HS-27A (cell line): ENCODE data around the gene IMMP2L.
A peak's percentile ranks its signal among the peaks of the same experiment; 100 is the strongest.
"Not testable (repeated sequence)": the region's sequence is repeated elsewhere in the genome, so short reads cannot be mapped to it uniquely, and the experiment has no call there.

Experiments
- DNase-seq: peaks from one replicate; pipeline ENCODE4 v3.0.0-alpha.2; 2012; ENCODE audit warnings: low read depth, missing footprints

The IMMP2L gene

DNA sequence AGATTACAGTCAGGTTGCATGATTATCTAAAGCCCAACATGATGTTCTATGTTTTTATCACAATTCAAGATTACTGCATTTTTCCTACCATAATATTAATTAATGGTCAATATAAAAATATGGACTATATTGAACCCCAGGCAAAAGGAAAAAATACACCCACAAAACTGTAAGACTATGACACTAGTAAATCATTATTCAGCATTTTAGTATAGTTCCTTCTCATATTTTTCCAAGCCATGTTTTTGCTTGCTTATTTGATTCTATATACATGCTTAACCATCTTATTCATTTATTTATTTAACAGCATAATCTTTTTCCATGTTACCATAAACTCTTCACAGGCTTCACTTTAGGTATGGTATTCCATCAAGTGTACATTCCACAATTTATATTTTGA lies 101.6 kb downstream of the IMMP2L start:
- DNase-seq: no peak

DNA sequence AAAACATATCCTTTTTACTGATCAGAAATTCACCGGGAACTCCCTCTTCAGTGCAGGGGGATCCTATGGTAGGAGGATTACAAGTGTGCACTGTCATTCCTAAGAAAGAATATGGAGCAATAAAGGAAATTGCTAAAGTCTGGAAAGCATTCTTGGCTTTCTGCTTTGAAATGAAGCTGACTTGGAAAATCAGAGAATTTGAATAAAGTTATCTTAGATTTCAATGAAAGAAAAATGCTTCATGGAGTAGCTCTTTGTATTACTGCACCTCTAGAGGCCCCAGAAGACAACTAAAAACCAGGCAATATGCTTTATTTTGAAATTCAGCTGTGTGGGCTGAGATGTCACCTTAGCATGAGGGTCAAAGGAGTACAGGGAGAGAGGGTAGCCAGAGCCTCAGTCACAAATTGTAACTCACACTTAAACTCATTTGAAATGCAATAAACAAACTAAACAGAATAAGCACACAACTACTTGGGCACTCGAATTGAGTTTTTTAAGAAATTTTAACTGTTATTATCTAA lies 102.5 kb downstream of the IMMP2L start:
- no peak for DNase-seq

DNA sequence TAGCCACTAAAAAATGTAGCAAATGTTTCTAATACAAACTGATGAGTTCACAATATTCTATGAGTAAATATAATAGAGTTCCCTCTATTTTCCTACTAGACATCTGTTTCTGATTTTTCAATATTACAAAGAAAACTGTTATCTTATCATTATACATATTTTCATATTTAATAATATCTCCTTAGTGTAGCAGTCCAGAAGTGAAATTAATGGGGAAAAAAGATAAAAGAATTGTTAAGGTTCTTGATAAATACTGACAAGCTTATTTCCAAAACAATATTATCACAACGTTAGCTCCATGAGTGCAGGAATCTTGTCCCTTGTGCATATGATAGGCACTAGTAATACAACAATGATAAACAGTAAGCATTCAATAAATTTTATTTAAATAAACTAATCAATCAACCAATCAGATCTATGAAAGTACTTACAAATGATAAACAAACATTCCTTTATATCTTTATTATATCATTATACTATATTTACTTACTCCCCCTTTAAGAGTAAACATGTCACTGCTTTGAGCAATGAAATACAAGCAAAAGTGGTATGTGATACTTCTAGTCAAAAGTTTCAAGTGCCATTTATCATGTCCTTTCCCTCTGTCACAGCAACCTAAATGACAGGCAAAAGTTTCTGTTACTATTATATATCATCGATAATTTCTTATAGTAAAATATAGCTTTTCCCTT lies 103.1 kb downstream of the IMMP2L start:
- DNase-seq: no peak

DNA sequence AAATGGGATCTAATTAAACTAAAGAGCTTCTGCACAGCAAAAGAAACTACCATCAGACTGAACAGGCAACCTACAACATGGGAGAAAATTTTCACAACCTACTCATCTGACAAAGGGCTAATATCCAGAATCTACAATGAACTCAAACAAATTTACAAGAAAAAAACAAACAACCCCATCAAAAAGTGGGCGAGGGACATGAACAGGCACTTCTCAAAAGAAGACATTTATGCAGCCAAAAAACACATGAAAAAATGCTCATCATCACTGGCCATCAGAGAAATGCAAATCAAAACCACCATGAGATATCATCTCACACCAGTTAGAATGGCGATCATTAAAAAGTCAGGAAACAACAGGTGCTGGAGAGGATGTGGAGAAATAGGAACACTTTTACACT lies 111.6 kb downstream of the IMMP2L start:
- DNase-seq: not testable (repeated sequence)

DNA sequence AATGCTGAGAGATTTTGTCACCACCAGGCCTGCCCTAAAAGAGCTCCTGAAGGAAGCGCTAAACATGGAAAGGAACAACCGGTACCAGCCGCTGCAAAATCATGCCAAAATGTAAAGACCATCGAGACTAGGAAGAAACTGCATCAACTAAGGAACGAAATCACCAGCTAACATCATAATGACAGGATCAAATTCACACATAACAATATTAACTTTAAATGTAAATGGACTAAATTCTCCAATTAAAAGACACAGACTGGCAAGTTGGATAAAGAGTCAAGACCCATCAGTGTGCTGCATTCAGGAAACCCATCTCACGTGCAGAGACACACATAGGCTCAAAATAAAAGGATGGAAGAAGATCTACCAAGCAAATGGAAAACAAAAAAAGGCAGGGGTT lies 114.8 kb downstream of the IMMP2L start:
- not testable (repeated sequence) for DNase-seq

DNA sequence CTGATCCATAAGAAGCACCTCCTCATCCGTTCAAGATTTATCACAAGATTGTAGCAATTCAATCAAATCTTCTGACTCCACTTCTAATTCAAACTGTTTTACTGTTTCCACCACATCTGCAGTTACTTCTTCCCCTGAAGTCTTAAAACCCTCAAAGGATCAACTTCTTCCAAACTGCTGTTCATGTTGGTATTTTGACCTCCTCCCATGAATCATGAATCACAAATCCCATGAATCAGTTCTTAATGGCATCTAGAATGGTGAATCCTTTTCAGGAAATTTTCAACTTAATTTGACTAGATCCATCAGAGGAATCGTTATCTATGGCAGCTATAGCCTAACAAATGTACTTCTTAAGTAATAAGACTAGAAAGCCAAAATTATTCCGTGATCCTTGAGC lies 122.3 kb downstream of the IMMP2L start:
- no peak for DNase-seq

DNA sequence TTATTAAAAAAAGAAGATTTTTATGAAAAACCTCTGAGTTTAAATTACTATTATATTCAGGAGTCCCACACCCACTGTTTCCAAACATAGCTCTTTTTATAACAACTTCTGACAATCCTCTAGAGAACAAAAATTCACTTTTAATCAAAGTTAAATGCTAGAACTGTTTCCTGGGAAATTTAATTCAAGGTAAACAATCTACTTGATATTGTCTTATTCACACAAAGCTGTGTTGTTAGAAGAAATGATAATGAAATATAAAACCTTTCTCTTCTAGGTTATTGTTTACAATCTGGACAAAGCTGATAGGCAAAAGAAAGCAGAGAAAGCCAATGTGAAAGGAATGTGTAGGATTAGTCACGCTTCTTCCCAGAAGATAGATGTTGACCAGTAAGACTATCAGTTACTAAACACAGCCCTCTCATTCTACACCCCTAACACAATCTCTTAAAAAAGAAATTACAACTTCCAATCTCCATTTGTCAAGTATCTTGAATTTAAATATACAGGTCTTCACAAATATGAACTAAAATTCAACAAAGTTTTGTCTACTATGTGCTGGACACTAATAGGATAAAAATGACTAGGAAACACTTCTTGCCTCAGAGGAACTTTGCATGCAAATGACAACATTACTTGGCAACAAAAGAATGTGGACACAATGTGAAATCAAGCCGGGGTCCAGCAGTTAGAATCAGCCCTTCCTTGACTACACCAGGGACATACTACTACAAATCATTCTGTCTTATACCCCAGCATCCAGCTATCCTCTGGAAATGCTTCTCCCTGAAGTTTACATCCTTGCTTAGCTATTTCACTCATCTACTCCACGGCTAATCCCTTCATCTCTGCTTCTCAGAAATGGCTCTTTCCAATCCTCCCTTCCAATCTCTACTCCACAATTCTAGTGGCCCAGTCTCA lies 123.7 kb downstream of the IMMP2L start:
- DNase-seq: peak; percentile 31

DNA sequence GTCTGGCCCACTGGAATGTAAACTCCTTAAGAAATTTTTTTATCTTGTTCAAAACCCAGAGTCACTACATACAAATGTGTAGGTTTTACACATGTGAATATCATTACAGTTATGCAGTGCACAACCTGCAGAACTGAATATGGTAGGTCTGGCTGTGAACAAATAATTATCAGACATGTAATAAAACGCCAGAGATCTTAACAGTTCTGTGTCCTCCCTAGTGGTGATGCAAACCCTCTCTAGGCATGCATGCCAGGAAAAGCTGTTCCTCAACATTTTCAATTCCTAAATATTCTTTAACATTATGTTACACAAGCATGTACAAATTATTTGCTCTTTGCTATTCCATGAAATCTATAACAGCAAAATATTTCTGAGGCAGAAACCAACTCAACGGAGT lies 124.6 kb downstream of the IMMP2L start:
- DNase-seq: no peak

DNA sequence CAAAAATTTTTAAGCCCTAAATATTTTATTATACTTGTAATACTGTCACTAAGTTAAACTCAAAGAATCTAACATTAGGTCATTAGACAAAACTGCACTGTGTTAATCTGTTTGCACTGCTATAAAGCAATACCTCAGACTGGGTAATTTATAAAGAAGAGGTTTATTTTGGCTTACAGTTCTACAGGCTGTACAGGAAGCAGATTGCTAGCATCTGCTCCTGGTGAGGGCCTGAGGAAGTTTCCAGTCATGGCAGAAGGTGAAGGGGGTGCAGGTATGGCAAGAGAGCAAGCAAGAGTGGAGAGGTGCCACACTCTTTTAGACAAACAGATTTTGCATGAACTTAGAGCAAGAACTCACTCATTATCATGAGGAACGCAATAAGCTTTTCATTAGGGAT lies 125.7 kb downstream of the IMMP2L start:
- DNase-seq: no peak

DNA sequence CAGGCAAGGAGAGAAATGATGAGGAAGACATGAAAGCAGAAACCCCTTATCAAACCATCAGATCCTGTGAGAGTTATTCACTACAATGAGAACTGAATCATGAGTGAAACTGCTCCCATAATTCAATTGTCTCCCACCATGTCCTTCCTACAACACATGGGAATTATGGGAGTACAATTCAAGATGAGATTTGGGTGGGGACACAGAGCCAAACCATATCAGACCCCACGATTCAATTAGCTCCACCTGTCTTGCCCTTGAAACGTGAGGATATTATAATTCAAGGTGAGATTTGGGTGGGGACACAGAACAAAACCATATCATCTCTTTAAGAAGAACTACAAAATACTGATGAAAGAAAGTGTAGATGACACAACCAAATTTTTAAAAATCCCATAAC lies 128.9 kb downstream of the IMMP2L start:
- no peak for DNase-seq

DNA sequence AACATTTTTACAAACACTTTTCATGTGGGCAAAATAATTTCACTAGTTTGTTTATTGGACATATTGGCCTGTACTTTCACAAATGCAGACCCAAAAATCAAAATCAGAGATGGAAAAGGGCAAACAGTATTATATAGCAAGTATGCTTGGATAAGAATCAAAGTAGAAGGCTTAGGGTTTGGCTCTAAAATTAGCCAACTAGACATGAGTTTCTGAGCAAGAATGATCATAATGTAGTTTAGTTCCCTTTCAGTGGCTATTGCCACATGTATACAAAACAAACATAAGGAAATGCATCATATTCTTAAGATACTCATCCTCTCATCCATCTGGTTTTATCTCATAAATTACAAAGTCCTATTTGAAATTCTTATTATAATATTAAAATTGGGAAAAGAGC lies 132.5 kb downstream of the IMMP2L start:
- no peak for DNase-seq

DNA sequence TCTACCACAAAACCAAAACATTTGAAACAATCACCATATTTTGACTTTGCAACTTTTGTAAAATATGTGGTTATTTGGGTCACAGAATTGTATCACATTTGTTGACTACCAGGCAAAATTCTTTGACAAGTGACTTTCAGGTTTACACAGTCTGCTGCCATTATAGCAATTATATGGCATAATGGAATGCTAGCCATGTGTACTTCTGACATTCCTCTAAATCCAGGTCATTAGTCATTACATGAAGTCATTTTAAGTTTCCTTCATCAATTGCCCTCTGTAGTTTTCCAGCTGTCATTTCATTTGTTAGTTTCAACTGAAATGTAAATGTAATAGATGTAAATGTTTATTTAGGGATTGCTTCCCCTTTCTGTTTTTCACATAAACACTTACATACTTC lies 137.5 kb downstream of the IMMP2L start:
- no peak for DNase-seq

DNA sequence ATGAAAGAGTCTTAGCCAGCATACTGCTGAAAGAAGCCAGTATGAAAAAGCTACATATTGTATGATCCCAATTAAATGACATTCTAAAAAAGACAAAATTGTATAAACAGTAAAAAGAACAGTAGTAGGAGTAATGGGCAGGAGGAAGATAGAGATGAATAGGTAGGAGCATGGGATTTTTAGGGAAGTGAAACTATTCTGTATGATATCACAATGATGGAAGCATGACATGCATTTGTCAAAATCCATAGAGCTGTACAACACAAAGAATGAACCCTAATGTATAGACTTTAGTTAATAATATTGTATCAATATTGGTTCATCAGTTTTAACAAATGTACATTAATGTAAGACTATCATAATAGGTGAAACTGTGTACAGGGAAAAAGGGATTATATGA lies 147.9 kb downstream of the IMMP2L start:
- DNase-seq: no peak

DNA sequence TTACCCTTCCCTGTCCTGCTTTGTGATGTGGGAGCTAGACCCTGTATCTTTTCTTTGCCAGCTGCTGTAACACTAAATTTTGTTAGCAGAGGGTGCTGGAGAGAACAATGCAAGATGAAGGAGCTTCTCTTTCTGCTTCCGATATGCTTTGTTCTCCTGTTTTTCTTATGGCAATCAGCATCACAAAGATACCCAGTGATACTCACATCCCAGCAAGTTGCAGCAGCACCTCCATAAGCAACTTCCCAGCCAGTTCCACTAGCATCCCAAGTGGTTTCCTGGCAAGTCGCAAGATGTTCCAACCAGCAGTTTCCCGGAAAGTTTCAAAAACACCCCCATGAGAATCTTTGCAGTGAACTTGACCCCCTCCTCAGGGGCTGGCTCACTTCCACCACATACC lies 148.6 kb downstream of the IMMP2L start:
- DNase-seq: no peak

DNA sequence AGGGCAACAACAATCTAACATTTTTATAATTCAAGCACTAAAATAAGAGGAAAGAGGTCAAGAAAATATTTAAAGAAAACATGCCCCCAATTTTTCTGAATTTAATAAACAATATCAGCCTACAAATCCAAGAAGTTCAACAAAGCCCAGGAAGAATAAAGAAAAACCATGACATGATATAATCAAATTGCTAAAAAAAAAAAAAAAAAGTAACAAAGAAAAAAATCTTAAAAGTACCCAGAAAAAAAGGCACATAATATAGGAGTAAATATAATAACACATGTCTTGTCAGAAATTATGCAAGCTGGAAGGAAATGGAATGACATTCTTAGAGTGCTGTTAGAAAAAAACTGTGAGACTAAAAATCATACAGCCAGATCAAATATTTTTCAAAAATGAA lies 151.4 kb downstream of the IMMP2L start:
- no peak for DNase-seq

DNA sequence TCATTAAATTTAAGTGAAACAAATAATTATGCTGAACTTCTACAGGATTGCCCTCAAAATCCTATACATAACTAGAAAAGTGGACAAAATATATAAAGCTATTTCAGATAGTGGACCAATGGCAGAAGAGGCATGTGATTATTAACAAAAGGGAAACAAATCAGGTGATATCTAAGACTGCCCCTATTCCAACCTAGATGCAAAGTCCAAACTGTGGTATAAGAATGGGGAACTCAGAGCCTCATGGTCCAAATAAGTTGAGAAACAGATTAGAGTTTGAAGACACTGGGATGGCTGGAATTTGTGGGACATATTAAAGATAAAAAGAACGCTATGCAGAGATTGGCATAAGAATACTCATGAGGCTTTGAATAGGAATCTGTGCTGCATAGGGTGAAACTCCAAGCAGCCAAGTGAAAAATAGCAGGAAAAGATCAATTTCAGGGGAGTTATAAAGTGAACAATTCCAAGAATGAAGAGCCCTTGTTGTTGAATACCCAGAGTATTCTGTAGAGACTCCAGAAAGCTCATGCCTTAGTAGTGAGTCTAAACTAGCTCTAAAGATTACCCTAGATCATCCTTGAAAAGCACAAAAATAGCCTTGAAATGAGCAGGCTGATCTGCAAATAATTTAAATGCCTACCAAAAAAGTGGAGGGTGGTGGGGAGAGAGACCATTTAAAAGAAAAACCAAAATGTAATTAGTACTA lies 152.4 kb downstream of the IMMP2L start:
- DNase-seq: peak; percentile 29

DNA sequence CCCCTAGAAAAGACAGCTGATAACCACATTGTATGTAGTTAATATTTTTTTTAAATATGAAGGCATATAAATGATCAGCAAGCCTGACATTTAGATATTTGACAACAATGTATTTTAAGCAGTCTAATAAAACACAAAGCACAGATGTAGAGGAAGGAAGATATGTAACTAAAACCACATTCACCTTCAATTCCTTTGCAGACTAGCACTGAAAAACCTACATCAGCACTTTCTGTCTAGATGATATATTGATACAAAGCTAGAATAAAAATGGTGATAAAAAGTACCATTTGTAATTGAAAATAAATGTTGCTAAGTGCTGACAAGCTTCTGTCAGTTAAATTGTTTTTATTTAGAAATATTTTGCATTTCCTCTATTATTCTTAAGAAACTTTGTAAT lies 153.6 kb downstream of the IMMP2L start:
- DNase-seq: no peak

DNA sequence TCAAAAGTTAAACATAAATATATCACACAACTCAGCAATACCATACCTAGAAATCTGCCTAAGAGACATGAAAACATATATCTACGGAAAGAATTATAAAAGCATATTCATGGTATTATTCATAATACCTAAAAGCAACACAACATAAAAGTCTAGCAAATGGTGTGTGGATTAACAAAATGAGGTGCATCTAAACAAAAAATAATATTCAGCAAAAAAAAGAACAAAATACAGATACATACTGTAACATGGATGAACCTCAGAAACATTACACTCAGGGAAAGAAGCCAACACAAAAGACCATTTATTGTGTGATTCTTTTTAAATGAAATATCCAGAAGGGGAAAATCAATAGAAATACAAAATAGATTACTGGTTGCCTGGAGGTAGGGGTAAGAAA lies 155.0 kb downstream of the IMMP2L start:
- no peak for DNase-seq

DNA sequence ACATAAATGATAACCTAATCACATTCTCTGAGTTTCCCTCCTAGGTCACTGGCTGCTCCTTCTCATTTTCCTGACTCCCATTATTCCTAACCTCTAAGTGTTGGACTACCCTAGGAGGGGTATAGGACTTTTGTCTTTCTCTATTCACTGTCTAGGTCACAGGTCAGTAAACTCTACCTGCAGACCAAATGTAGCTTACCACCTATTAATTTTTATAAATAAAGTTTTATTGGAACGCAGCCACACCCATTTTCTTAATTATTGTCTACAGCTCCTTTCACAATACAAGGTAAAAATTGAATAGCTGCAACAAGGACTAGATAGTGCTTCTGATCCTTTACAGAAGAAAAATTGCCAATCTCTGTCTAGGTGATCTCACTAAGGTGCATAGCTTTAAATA lies 156.7 kb downstream of the IMMP2L start:
- no peak for DNase-seq

DNA sequence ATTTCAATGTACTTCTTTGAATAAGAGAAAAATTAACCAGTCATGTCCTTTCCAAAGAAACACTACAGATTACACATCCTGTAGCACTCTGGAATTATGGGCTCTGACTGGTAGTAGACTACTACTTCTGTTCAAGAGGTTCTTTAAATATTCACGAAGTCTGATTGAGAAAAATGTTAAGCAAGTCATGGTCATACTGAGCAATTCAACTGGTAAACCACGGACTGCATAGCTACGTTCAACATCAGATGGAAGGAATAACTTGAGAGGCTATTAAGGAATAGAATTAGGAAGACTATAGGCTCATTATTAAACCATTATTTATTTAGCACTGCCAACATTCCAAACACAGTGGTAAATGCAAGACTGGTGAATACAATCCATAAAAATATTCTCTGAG lies 160.8 kb downstream of the IMMP2L start:
- DNase-seq: no peak

DNA sequence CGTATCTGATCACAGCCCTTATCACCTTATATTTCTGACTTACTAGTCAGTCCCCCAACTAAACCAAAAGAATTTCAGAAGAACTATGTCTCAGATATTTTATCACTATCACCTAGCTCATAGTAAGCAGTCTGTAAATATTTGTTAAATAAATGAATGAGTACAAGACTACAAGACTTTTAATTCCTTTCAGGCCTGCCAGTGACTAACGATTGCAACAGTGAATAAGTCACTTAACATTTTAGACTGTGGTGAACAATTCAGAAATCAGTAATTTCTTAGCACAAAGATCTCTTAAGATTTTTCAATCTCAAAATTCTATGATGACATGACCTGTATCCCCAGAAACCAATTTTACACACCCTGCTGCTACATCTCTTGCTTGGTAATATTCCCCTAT lies 162.2 kb downstream of the IMMP2L start:
- no peak for DNase-seq

DNA sequence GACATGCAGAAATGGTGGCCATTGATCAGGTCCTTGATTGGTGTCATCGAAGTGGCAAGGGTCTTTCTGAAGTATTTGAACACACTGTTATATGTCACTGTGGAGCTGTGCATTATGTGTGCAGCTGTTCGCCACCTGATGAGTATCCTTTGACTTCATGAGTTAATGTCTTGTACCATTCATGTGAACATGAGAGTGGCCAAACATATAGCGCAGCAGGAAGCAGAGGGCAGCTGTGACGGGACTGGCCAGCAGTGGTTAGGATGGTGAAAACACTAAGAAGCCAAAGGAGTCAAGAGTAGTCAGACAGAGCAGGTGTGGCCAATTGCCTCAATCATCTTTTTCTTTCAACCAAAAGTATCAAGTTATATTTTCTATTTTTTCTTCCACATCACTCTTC lies 167.4 kb downstream of the IMMP2L start:
- DNase-seq: no peak
